ENCODE results near the gene SYVN1.

DNA sequence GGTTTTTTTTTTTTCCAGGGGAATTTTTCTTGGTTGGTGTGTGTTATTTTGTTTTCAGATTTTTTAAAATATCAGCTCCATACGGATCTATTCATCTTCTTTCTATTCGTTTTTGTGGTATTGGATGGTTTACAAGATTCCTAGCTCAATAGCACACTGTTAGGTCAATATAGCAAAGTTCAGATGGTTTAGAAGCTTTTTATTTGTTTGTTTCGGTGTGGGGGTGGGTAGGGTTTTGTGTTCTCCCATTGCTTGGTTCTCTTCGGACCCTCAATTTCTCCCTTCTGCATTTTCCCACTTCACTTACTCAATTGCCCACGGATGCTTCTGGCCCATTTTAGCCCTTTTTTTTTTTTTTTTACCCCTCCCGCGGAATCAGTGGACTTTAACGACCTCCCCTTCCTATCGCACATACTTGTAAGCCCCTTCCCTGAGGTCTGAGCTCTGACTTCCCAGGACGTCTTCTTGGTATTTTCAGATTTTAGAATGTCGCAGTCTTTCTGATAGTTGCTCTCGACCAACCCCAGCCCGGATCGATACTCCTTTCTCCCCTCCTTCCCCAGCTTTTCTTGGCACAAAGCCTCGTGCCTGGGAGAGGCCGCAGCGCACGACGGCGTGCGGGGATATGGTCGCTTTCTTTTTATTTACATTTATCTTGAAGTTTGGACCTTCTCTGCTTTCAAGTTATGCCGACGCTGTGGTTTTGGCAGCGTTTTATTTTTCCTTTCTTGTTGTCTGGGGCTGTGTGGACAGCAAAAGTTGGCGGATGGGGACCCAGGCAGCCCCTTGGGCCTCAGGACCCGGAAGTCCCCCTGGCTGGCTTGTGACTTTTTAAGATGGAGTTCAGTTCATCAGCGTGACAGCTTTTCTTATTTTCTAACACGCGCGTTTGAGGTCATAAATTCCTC, 31.3 kb upstream of the SYVN1 start:
- TF ChIP-seq, protein P1, sequence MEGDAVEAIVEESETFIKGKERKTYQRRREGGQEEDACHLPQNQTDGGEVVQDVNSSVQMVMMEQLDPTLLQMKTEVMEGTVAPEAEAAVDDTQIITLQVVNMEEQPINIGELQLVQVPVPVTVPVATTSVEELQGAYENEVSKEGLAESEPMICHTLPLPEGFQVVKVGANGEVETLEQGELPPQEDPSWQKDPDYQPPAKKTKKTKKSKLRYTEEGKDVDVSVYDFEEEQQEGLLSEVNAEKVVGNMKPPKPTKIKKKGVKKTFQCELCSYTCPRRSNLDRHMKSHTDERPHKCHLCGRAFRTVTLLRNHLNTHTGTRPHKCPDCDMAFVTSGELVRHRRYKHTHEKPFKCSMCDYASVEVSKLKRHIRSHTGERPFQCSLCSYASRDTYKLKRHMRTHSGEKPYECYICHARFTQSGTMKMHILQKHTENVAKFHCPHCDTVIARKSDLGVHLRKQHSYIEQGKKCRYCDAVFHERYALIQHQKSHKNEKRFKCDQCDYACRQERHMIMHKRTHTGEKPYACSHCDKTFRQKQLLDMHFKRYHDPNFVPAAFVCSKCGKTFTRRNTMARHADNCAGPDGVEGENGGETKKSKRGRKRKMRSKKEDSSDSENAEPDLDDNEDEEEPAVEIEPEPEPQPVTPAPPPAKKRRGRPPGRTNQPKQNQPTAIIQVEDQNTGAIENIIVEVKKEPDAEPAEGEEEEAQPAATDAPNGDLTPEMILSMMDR (tag by site-specific recombination; IDR thresholded peaks at IDR 0.05), result no peak
- TF ChIP-seq HOXC10 (CRISPR knock-in tag; IDR thresholded peaks at IDR 0.05) (no peak), MYNN (tag by site-specific recombination; IDR thresholded peaks at IDR 0.05; ENCODE audit: borderline replicate concordance) (no peak), ZNF175 (tag by site-specific recombination; IDR thresholded peaks at IDR 0.05) (no peak)

Data from HEK293 (cell line).